ENCODE measurements around the gene BEND6. TPM values are rescaled to one million over a fixed set of nuclear protein-coding genes. Genes with fewer than 3 reads are reported as not detected.

The BEND6 gene
- total and polyA plus RNA-seq, 4 donors: 27.1 to 106 (median 82.3) TPM

- Histone ChIP-seq H3K27ac (ENCODE audit: low read depth, low read length) (no peak overlapping the region), H3K36me3 (ENCODE audit: control insufficient read depth, insufficient read depth, low read length) (peaks cover 11% of the 10 kb centered on the region)
- 86% methylated on average over 1 of the region's 3 CpGs for WGBS (ENCODE audit: insufficient coverage)
Measured at GRCh38 chr6:57063847-57064246, 108.9 kb downstream of the BEND6 start.

GRCh38 chr6:57064809-57065208, 109.9 kb downstream of the BEND6 start:
- Histone ChIP-seq H3K4me3 (ENCODE audit: low read depth, low read length) (no peak overlapping the region), H3K27ac (ENCODE audit: low read depth, low read length) (no peak overlapping the region), H3K27me3 (ENCODE audit: control insufficient read depth, insufficient read depth, low read length) (no peaks in the 10 kb centered on the region), H3K4me1 (ENCODE audit: control insufficient read depth, insufficient read depth, low read length) (no peaks in the 10 kb centered on the region), H3K9me3 (ENCODE audit: control insufficient read depth, insufficient read depth, low read length) (no peaks in the 10 kb centered on the region), H3K36me3 (ENCODE audit: control insufficient read depth, insufficient read depth, low read length) (peaks cover 11% of the 10 kb centered on the region)
- whole genome bisulfite sequencing (ENCODE audit: insufficient coverage): no CpG with 5 or more reads among the region's 1 CpG
- DNase-seq (ENCODE audit: low read depth in 4 of 6, low spot score in 6 of 6): no peak

More at GRCh38 chr6:57063847-57064246, 108.9 kb downstream of the BEND6 start:
- DNase-seq (ENCODE audit: low read depth in 4 of 6, low spot score in 6 of 6): no peak
- H3K27me3 ChIP-seq (ENCODE audit: control insufficient read depth, insufficient read depth, low read length): no peaks in the 10 kb centered on the region
- no peaks in the 10 kb centered on the region for H3K9me3 ChIP-seq (ENCODE audit: control insufficient read depth, insufficient read depth, low read length)
- no peaks in the 10 kb centered on the region for H3K4me1 ChIP-seq (ENCODE audit: control insufficient read depth, insufficient read depth, low read length)
- no peak overlapping the region for H3K4me3 ChIP-seq (ENCODE audit: low read depth, low read length)

GRCh38 chr6:57068061-57068460, 113.2 kb downstream of the BEND6 start:
- H3K9me3 ChIP-seq (ENCODE audit: control insufficient read depth, insufficient read depth, low read length): no peaks in the 10 kb centered on the region
- no peak overlapping the region for H3K27ac ChIP-seq (ENCODE audit: low read depth, low read length)
- DNase-seq (ENCODE audit: low read depth in 4 of 6, low spot score in 6 of 6): no peak
- H3K4me3 ChIP-seq (ENCODE audit: low read depth, low read length): no peak overlapping the region
- WGBS (ENCODE audit: insufficient coverage): no CpG with 5 or more reads among the region's 1 CpG
- H3K27me3 ChIP-seq (ENCODE audit: control insufficient read depth, insufficient read depth, low read length): no peaks in the 10 kb centered on the region
- peaks cover 2% of the 10 kb centered on the region for H3K36me3 ChIP-seq (ENCODE audit: control insufficient read depth, insufficient read depth, low read length)
- no peaks in the 10 kb centered on the region for H3K4me1 ChIP-seq (ENCODE audit: control insufficient read depth, insufficient read depth, low read length)

- Histone ChIP-seq H3K4me3 (ENCODE audit: low read depth, low read length) (no peak overlapping the region), H3K4me1 (ENCODE audit: control insufficient read depth, insufficient read depth, low read length) (no peaks in the 10 kb centered on the region), H3K36me3 (ENCODE audit: control insufficient read depth, insufficient read depth, low read length) (peaks cover 2% of the 10 kb centered on the region), H3K9me3 (ENCODE audit: control insufficient read depth, insufficient read depth, low read length) (no peaks in the 10 kb centered on the region), H3K27me3 (ENCODE audit: control insufficient read depth, insufficient read depth, low read length) (no peaks in the 10 kb centered on the region), H3K27ac (ENCODE audit: low read depth, low read length) (no peak overlapping the region)
- DNase-seq (ENCODE audit: low read depth in 4 of 6, low spot score in 6 of 6): no peak
- WGBS (ENCODE audit: insufficient coverage): 84% methylated on average over 4 of the region's 4 CpGs
Measured at GRCh38 chr6:57069228-57069627, 114.3 kb downstream of the BEND6 start.

GRCh38 chr6:57069920-57070331, 115.0 kb downstream of the BEND6 start:
- DNase-seq (ENCODE audit: low read depth in 4 of 6, low spot score in 6 of 6): no peak
- H3K9me3 ChIP-seq (ENCODE audit: control insufficient read depth, insufficient read depth, low read length): no peaks in the 10 kb centered on the region
- no peak overlapping the region for H3K27ac ChIP-seq (ENCODE audit: low read depth, low read length)
- H3K4me1 ChIP-seq (ENCODE audit: control insufficient read depth, insufficient read depth, low read length): no peaks in the 10 kb centered on the region
- H3K4me3 ChIP-seq (ENCODE audit: low read depth, low read length): no peak overlapping the region
- WGBS (ENCODE audit: insufficient coverage): 83% methylated on average over 6 of the region's 9 CpGs
- H3K27me3 ChIP-seq (ENCODE audit: control insufficient read depth, insufficient read depth, low read length): no peaks in the 10 kb centered on the region
- peaks cover 2% of the 10 kb centered on the region for H3K36me3 ChIP-seq (ENCODE audit: control insufficient read depth, insufficient read depth, low read length)

- no peak for DNase-seq (ENCODE audit: low read depth in 4 of 6, low spot score in 6 of 6)
- no peaks in the 10 kb centered on the region for H3K4me1 ChIP-seq (ENCODE audit: control insufficient read depth, insufficient read depth, low read length)
- no peak overlapping the region for H3K27ac ChIP-seq (ENCODE audit: low read depth, low read length)
- no peaks in the 10 kb centered on the region for H3K36me3 ChIP-seq (ENCODE audit: control insufficient read depth, insufficient read depth, low read length)
- 89% methylated on average over 2 of the region's 3 CpGs for WGBS (ENCODE audit: insufficient coverage)
- H3K4me3 ChIP-seq (ENCODE audit: low read depth, low read length): no peak overlapping the region
- no peaks in the 10 kb centered on the region for H3K9me3 ChIP-seq (ENCODE audit: control insufficient read depth, insufficient read depth, low read length)
- H3K27me3 ChIP-seq (ENCODE audit: control insufficient read depth, insufficient read depth, low read length): no peaks in the 10 kb centered on the region
Measured at GRCh38 chr6:57072108-57072507, 117.2 kb downstream of the BEND6 start.

- Histone ChIP-seq H3K27me3 (ENCODE audit: control insufficient read depth, insufficient read depth, low read length) (no peaks in the 10 kb centered on the region), H3K4me3 (ENCODE audit: low read depth, low read length) (no peak overlapping the region), H3K4me1 (ENCODE audit: control insufficient read depth, insufficient read depth, low read length) (no peaks in the 10 kb centered on the region), H3K36me3 (ENCODE audit: control insufficient read depth, insufficient read depth, low read length) (no peaks in the 10 kb centered on the region), H3K27ac (ENCODE audit: low read depth, low read length) (no peak overlapping the region), H3K9me3 (ENCODE audit: control insufficient read depth, insufficient read depth, low read length) (peaks cover 1% of the 10 kb centered on the region)
- DNase-seq (ENCODE audit: low read depth in 4 of 6, low spot score in 6 of 6): no peak
- 73% methylated on average over 7 of the region's 8 CpGs for WGBS (ENCODE audit: insufficient coverage)
Measured at GRCh38 chr6:57074383-57074782, 119.5 kb downstream of the BEND6 start.

- Histone ChIP-seq H3K27ac (ENCODE audit: low read depth, low read length) (no peak overlapping the region), H3K4me3 (ENCODE audit: low read depth, low read length) (no peak overlapping the region), H3K27me3 (ENCODE audit: control insufficient read depth, insufficient read depth, low read length) (no peaks in the 10 kb centered on the region), H3K4me1 (ENCODE audit: control insufficient read depth, insufficient read depth, low read length) (no peaks in the 10 kb centered on the region), H3K9me3 (ENCODE audit: control insufficient read depth, insufficient read depth, low read length) (peaks cover 1% of the 10 kb centered on the region), H3K36me3 (ENCODE audit: control insufficient read depth, insufficient read depth, low read length) (no peaks in the 10 kb centered on the region)
- no peak for DNase-seq (ENCODE audit: low read depth in 4 of 6, low spot score in 6 of 6)
Measured at GRCh38 chr6:57075092-57075491, 120.2 kb downstream of the BEND6 start.

Small RNAs within 50 kb of the gene (small RNA-seq; reads per million reads assigned to genes)
- gene FTH1P15 (ENCODE audit: low replicate concordance): not detected
- not detected for gene RNU6-626P (ENCODE audit: low replicate concordance)

Other genes starting within 250 kb of the BEND6 start
- gene KIAA1586, start 91.6 kb downstream of the BEND6 start, total RNA-seq: 10 to 100 TPM; 17.1 to 59.4 TPM
- 10 to 100 TPM; 18.6 to 21.4 TPM for gene KIAA1586, start 91.6 kb downstream of the BEND6 start, polyA plus RNA-seq (ENCODE audit: insufficient read length in 2 of 2)
- 100 to 1,000 TPM in 1 of 2 donors, 10 to 100 TPM in 1; 57.2 to 135 TPM for gene ZNF451, start 135.1 kb downstream of the BEND6 start, total RNA-seq
- 10 to 100 TPM; 29.9 to 32.2 TPM for gene ZNF451, start 135.1 kb downstream of the BEND6 start, polyA plus RNA-seq (ENCODE audit: insufficient read length in 2 of 2)
- 1 to 10 TPM; 2.8 to 6.0 TPM for gene BAG2, start 217.2 kb downstream of the BEND6 start, total RNA-seq
- gene BAG2, start 217.2 kb downstream of the BEND6 start, polyA plus RNA-seq (ENCODE audit: insufficient read length in 2 of 2): 1 to 10 TPM; 4.1 to 4.2 TPM